IMR-90 (cell line): ENCODE results near the gene WARS2. TPM values are rescaled to one million over a fixed set of nuclear protein-coding genes. Genes with fewer than 3 reads are reported as not detected.

ENCODE experiments used
- ATAC-seq: fragments of 200-7000 bp; cut with Tn5 transposase; 2 replicates; pipeline ENCODE4 v1.9.1; 2020; ENCODE audit warnings: low read depth, mild to moderate bottlenecking, moderate library complexity
- BruUV-seq: library from RNA; stranded (reverse); fragments of 400-500 nt; replicated peaks from 2 replicates; lab custom pipeline; 2021; lab: Mats Ljungman, UMichigan
- CTCF ChIA-PET: fragments of 300-600 bp; formaldehyde crosslinking; extraction: SDS; loops from one replicate; lab custom pipeline; 2021; ENCODE audit warnings: antibody characterized with exemption; lab: Yijun Ruan, JAX
- POLR2A ChIA-PET: fragments of 300-600 bp; sonication (Branson Sonifier 250); formaldehyde crosslinking; loops from one replicate; lab custom pipeline; 2022; ENCODE audit warnings: antibody characterized with exemption; ENCODE audit not compliant: unreplicated experiment; lab: Charles Lee
- DNase-seq: peaks from one replicate; pipeline ENCODE4 v3.0.0; 2013
- H2AFZ ChIP-seq: replicated peaks from 2 replicates; pipeline ENCODE3; 2013; ENCODE audit warnings: low read length, mild to moderate bottlenecking; ENCODE audit not compliant: poor library complexity
- H2AK5ac ChIP-seq: 2 replicates; pipeline ENCODE4 v1.6.1; 2013; ENCODE audit warnings: low read depth, low read length, inconsistent platforms
- H2AK9ac ChIP-seq: replicated peaks from 2 replicates; pipeline ENCODE3; 2013; ENCODE audit warnings: mild to moderate bottlenecking, low read depth, low read length, moderate library complexity; ENCODE audit not compliant: poor library complexity
- H2BK120ac ChIP-seq: 2 replicates; pipeline ENCODE4 v1.6.1; 2013; ENCODE audit warnings: low read depth, low read length, inconsistent platforms
- H2BK15ac ChIP-seq: 3 replicates; pipeline ENCODE4 v1.6.1; 2013; ENCODE audit warnings: low read depth, low read length, inconsistent platforms
- H2BK20ac ChIP-seq: 2 replicates; pipeline ENCODE4 v1.6.1; 2013; ENCODE audit warnings: low read depth, mild to moderate bottlenecking, inconsistent platforms, low read length, moderate library complexity
- H2BK5ac ChIP-seq: 2 replicates; pipeline ENCODE4 v1.6.1; 2013; ENCODE audit warnings: mild to moderate bottlenecking, low read depth, low read length, inconsistent platforms; ENCODE audit not compliant: poor library complexity, severe bottlenecking
- H3K14ac ChIP-seq: replicated peaks from 2 replicates; pipeline ENCODE4 v1.6.1; 2013; ENCODE audit warnings: low read depth, low read length, inconsistent platforms
- H3K18ac ChIP-seq: 2 replicates; pipeline ENCODE4 v1.6.1; 2013; ENCODE audit warnings: low read depth, low read length, control low read depth
- H3K23ac ChIP-seq: 2 replicates; pipeline ENCODE4 v1.6.1; 2013; ENCODE audit warnings: low read depth, low read length, inconsistent platforms
- H3K27ac ChIP-seq: 2 replicates; pipeline ENCODE4 v1.5.1; 2013; ENCODE audit warnings: mild to moderate bottlenecking, control low read depth, low read length; ENCODE audit not compliant: insufficient read depth
- H3K27me3 ChIP-seq: 2 replicates; pipeline ENCODE4 v1.6.1; 2013; ENCODE audit warnings: low read length; ENCODE audit not compliant: control insufficient read depth, insufficient read depth
- H3K36me3 ChIP-seq: 2 replicates; pipeline ENCODE4 v1.6.1; 2013; ENCODE audit warnings: low read length, mixed read lengths; ENCODE audit not compliant: control insufficient read depth, insufficient read depth
- H3K4ac ChIP-seq: 2 replicates; pipeline ENCODE4 v1.6.1; 2013; ENCODE audit warnings: low read depth, low read length, inconsistent platforms
- H3K4me1 ChIP-seq: 2 replicates; pipeline ENCODE4 v1.6.1; 2013; ENCODE audit warnings: low read length, mixed read lengths; ENCODE audit not compliant: control insufficient read depth, insufficient read depth
- H3K4me2 ChIP-seq: 2 replicates; pipeline ENCODE4 v1.6.1; 2013; ENCODE audit warnings: low read depth, mild to moderate bottlenecking, control low read depth, low read length, moderate library complexity
- H3K4me3 ChIP-seq: 2 replicates; pipeline ENCODE4 v1.5.1; 2013; ENCODE audit warnings: low read depth, mild to moderate bottlenecking, control low read depth, low read length, moderate library complexity; ENCODE audit not compliant: insufficient read depth
- H3K56ac ChIP-seq: 2 replicates; pipeline ENCODE4 v1.6.1; 2013; ENCODE audit warnings: low read length, inconsistent platforms; ENCODE audit not compliant: insufficient read depth; ENCODE audit errors: extremely low read depth
- H3K79me1 ChIP-seq, 2 experiments: 2 replicates each; pipeline ENCODE4 v1.6.1; 2013; ENCODE audit warnings: low read length in 2 of 2, inconsistent platforms in 1 of 2, low read depth in 1 of 2
- H3K9ac ChIP-seq: 2 replicates; pipeline ENCODE4 v1.6.1; 2013; ENCODE audit warnings: low read depth, low read length, control low read depth
- H3K9me1 ChIP-seq: 2 replicates; pipeline ENCODE4 v1.6.1; 2013; ENCODE audit warnings: low read length, inconsistent platforms; ENCODE audit not compliant: insufficient read depth
- H3K9me3 ChIP-seq: 2 replicates; pipeline ENCODE4 v1.6.1; 2013; ENCODE audit warnings: low read length; ENCODE audit not compliant: control insufficient read depth, insufficient read depth
- H4K20me1 ChIP-seq: 2 replicates; pipeline ENCODE4 v1.6.1; 2013; ENCODE audit warnings: low read length, inconsistent platforms; ENCODE audit not compliant: insufficient read depth
- H4K5ac ChIP-seq: 2 replicates; pipeline ENCODE4 v1.6.1; 2013; ENCODE audit warnings: mild to moderate bottlenecking, low read depth, low read length, control low read depth
- H4K8ac ChIP-seq, 2 experiments: 2 replicates each; pipeline ENCODE4 v1.6.1; 2013; ENCODE audit warnings: low read depth in 2 of 2, low read length in 2 of 2, control low read depth in 1 of 2, inconsistent platforms in 1 of 2
- H4K91ac ChIP-seq: 2 replicates; pipeline ENCODE4 v1.6.1; 2013; ENCODE audit warnings: low read depth, low read length, inconsistent platforms; ENCODE audit not compliant: insufficient read depth
- FOS ChIP-seq: fragments of 150-350 bp; IDR thresholded peaks from 2 replicates; pipeline ENCODE4 v1.6.1; 2016; ENCODE audit warnings: low read depth, low read length
- dilution Hi-C: fragments of 300-500 bp; cut with HindIII; formaldehyde crosslinking; loops from one replicate; pipeline ENCODE4 v1.14.3; 2018; ENCODE audit warnings: low sequenced_read_pairs; ENCODE audit not compliant: unreplicated experiment
- in situ Hi-C: fragments of 300-500 bp; cut with MboI; formaldehyde crosslinking; loops from 3 replicates; pipeline ENCODE4 v1.14.3; 2019; ENCODE audit warnings: low sequenced_read_pairs, inconsistent platforms, mixed read lengths
- intact Hi-C: fragments of 100-400 bp; cut with micrococcal nuclease; formaldehyde crosslinking; loops from 2 replicates; pipeline ENCODE4 v1.10.0; 2022
- polyA plus RNA-seq, 3 experiments: library from polyadenylated mRNA; depleted of rRNA; stranded (reverse); fragments of >200 nt; gene quantifications; 2 replicates each; pipeline ENCODE4 v1.2.3, GENCODE V29; 2012; ENCODE audit warnings: low replicate concordance in 1 of 3
- total RNA-seq: library from RNA; depleted of rRNA; stranded (reverse); fragments of >200 nt; gene quantifications from 2 replicates; pipeline ENCODE4 v1.2.3, GENCODE V29; 2012

Gene WARS2
- total and polyA plus RNA-seq, 2 of the 4 experiments (the other 2 are of a cell fraction) = 5.7 to 20.3 TPM

GRCh38 chr1:119052267-119052666, 88.2 kb downstream of the WARS2 start:
- H4K8ac ChIP-seq = no peak overlapping the region
- H3K27ac ChIP-seq = no peak overlapping the region
- H3K4me2 ChIP-seq = no peak overlapping the region
- intact Hi-C loops (no loop called here), dilution Hi-C loops (no loop called here), in situ Hi-C loops (no loop called here)
- H3K14ac ChIP-seq = no peak overlapping the region
- no peak for TF ChIP-seq FOS
- no TSS peak for BruUV-seq
- no peaks in the 10 kb centered on the region for H3K36me3 ChIP-seq
- H3K56ac ChIP-seq = no peak overlapping the region
- H2BK15ac ChIP-seq = no peak overlapping the region
- H3K9me3 ChIP-seq = no peaks in the 10 kb centered on the region
- no peaks in the 10 kb centered on the region for H3K27me3 ChIP-seq
- DNase-seq (no peak), ATAC-seq (no peak)
- no peak overlapping the region for H3K4ac ChIP-seq
- POLR2A ChIA-PET = no interaction called here
- no peaks in the 10 kb centered on the region for H3K4me1 ChIP-seq
- CTCF ChIA-PET = no interaction called here
- no peak overlapping the region for H2BK20ac ChIP-seq
- H3K4me3 ChIP-seq = no peak overlapping the region
- H2AK9ac ChIP-seq = no peak overlapping the region
- H3K9me1 ChIP-seq = no peaks in the 10 kb centered on the region
- no peak overlapping the region for H2AFZ ChIP-seq
- no peak overlapping the region for H4K5ac ChIP-seq
- no peak overlapping the region for H2AK5ac ChIP-seq
- no peak overlapping the region for H3K18ac ChIP-seq
- no peak overlapping the region for H4K91ac ChIP-seq
- H3K9ac ChIP-seq = no peak overlapping the region
- no peak overlapping the region for H2BK120ac ChIP-seq
- no peaks in the 10 kb centered on the region; a peak in 1 of 4 replicates for H3K79me1 ChIP-seq
- no peaks in the 10 kb centered on the region for H4K20me1 ChIP-seq
- H2BK5ac ChIP-seq = no peak overlapping the region
- no peak overlapping the region for H3K23ac ChIP-seq
